HL-60 (cell line): ENCODE data around the gene MME.

Experiments
- DNase-seq, 2 experiments: peaks; one replicate each; pipeline ENCODE4 v3.0.0-alpha.2; 2010 to 2020; ENCODE audit warnings: low read depth in 1 of 2, low spot score in 1 of 2
- H3K27ac ChIP-seq: fragments of 250-450 bp; sonication (Bioruptor Pico); replicated peaks from 2 replicates; pipeline ENCODE4 v1.5.1; 2020; ENCODE audit warnings: mild to moderate bottlenecking, moderate library complexity
- H3K27me3 ChIP-seq: fragments of 250-450 bp; sonication (Bioruptor Pico); 2 replicates; pipeline ENCODE4 v1.5.1; 2021; ENCODE audit warnings: mild to moderate bottlenecking, moderate library complexity; ENCODE audit not compliant: insufficient read depth, poor library complexity, severe bottlenecking
- H3K4me3 ChIP-seq: replicated peaks from 2 replicates; pipeline ENCODE4 v1.5.1; 2011; ENCODE audit warnings: mild to moderate bottlenecking, control low read depth, low read length; ENCODE audit not compliant: insufficient read depth
- CTCF ChIP-seq: IDR thresholded peaks from one replicate; pipeline ENCODE4 v1.5.1; 2011; ENCODE audit warnings: low read length, control low read depth, inconsistent platforms; ENCODE audit not compliant: insufficient read depth
- GABPA ChIP-seq: IDR thresholded peaks from 2 replicates; pipeline ENCODE4 v1.6.1; 2012; ENCODE audit warnings: low read depth
- POLR2AphosphoS5 ChIP-seq: IDR thresholded peaks from 2 replicates; pipeline ENCODE4 v1.6.1; 2012; ENCODE audit warnings: low read depth
- REST ChIP-seq: IDR thresholded peaks from 2 replicates; pipeline ENCODE4 v1.6.1; 2012; ENCODE audit warnings: low read depth; ENCODE audit not compliant: insufficient replicate concordance
- SPI1 ChIP-seq: IDR thresholded peaks from 2 replicates; pipeline ENCODE4 v1.6.1; 2012; ENCODE audit warnings: low read depth, mild to moderate bottlenecking, borderline replicate concordance

MME gene

GRCh38 chr3:155185631-155186071 is 105.5 kb downstream of the MME start:
- no peak for DNase-seq
- TF ChIP-seq CTCF (no peak), SPI1 (no peak), GABPA (no peak), POLR2AphosphoS5 (no peak), REST (no peak)
- Histone ChIP-seq H3K27ac (no peak overlapping the region), H3K27me3 (no peaks in the 10 kb centered on the region), H3K4me3 (no peak overlapping the region)

DNA sequence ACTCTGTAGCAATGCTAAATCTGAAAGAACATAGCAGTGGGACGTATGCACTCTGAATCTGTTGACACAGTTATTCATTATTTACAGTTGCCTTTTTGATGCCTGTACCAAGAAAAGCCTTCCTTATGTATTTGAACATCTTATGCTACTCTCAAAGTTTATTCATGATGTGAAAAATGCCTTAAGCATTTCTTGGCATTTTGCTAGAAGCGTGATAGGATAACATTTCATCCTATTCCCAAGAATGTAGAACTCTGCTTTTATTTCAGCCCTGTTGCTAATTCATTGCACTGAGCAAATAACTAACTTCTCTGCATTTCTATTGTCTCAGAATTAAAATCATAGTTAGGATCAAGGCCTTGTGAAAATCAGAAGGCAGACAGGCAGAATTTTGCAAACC is 107.9 kb downstream of the MME start:
- TF ChIP-seq CTCF (no peak), POLR2AphosphoS5 (no peak), REST (no peak), GABPA (no peak), SPI1 (no peak)
- no peak overlapping the region for H3K4me3 ChIP-seq
- no peaks in the 10 kb centered on the region for H3K27me3 ChIP-seq
- no peak overlapping the region for H3K27ac ChIP-seq
- no peak for DNase-seq

GRCh38 chr3:155189478-155189877 is 109.4 kb downstream of the MME start:
- Histone ChIP-seq H3K27ac (no peak overlapping the region), H3K27me3 (no peaks in the 10 kb centered on the region), H3K4me3 (no peak overlapping the region)
- DNase-seq = no peak
- TF ChIP-seq SPI1 (no peak), REST (no peak), POLR2AphosphoS5 (no peak), GABPA (no peak), CTCF (no peak)
